HepG2 (cell line): ENCODE measurements around the gene PRXL2B. TPM values are rescaled to one million over a fixed set of nuclear protein-coding genes. Genes with fewer than 3 reads are reported as not detected.

Source experiments
- AGO1 ChIP-seq: fragments of 200-400 bp; formaldehyde crosslinking; IDR thresholded peaks from 2 replicates; pipeline ENCODE4 v1.6.1; 2017; ENCODE audit warnings: mild to moderate bottlenecking, low read depth, low read length, moderate library complexity; ENCODE audit not compliant: poor library complexity, severe bottlenecking
- EHMT2 ChIP-seq: fragments of 200-600 bp; sonication (generic); IDR thresholded peaks from 2 replicates; pipeline ENCODE4 v1.7.0; 2017; ENCODE audit warnings: antibody characterized with exemption, low read depth, low read length, borderline replicate concordance
- GATAD2A ChIP-seq: IDR thresholded peaks from 2 replicates; pipeline ENCODE4 v1.6.1; 2016
- HNRNPL ChIP-seq: fragments of 200-400 bp; formaldehyde crosslinking; IDR thresholded peaks from 2 replicates; pipeline ENCODE4 v1.6.1; 2017; ENCODE audit warnings: mild to moderate bottlenecking, low read depth, low read length
- NKX3-1 ChIP-seq: sonication (generic); formaldehyde crosslinking; IDR thresholded peaks from 2 replicates; pipeline ENCODE4 v1.5.0; 2020; ENCODE audit warnings: missing genetic modification reagents
- RAD51 ChIP-seq: fragments of 450-650 bp; IDR thresholded peaks from 2 replicates; pipeline ENCODE4 v1.6.1; 2016; ENCODE audit warnings: borderline replicate concordance
- RBM39 ChIP-seq: fragments of 200-400 bp; formaldehyde crosslinking; IDR thresholded peaks from one replicate; pipeline ENCODE4 v1.6.1; 2018; ENCODE audit warnings: antibody characterized with exemption, mild to moderate bottlenecking, low read depth, low read length; ENCODE audit not compliant: poor library complexity, severe bottlenecking
- REPIN1 ChIP-seq: sonication (generic); formaldehyde crosslinking; IDR thresholded peaks from 2 replicates; pipeline ENCODE4 v1.8.0; 2022; ENCODE audit warnings: missing genetic modification reagents, low read depth, mild to moderate bottlenecking, borderline replicate concordance
- SIN3B ChIP-seq: fragments of 150-350 bp; IDR thresholded peaks from 2 replicates; pipeline ENCODE4 v1.6.1; 2014; ENCODE audit warnings: low read length
- ZNF33B ChIP-seq: sonication (generic); formaldehyde crosslinking; IDR thresholded peaks from 2 replicates; pipeline ENCODE4 v1.5.1; 2020; ENCODE audit warnings: mild to moderate bottlenecking, missing genetic modification reagents
- ZNF441 ChIP-seq: sonication (generic); formaldehyde crosslinking; IDR thresholded peaks from 2 replicates; pipeline ENCODE4 v1.7.0; 2021; ENCODE audit warnings: missing genetic modification reagents, borderline replicate concordance
- ZNF644 ChIP-seq: IDR thresholded peaks from 2 replicates; pipeline ENCODE4 v1.6.1; 2016; ENCODE audit warnings: low read depth
- ZNF781 ChIP-seq: sonication (generic); formaldehyde crosslinking; IDR thresholded peaks from 2 replicates; pipeline ENCODE4 v1.5.1; 2020; ENCODE audit warnings: borderline replicate concordance, mild to moderate bottlenecking, missing genetic modification reagents; ENCODE audit errors: not compliant biosample characterization
- ZNF792 ChIP-seq: IDR thresholded peaks from 2 replicates; pipeline ENCODE4 v1.6.1; 2016
- polyA plus RNA-seq, 8 experiments: library from polyadenylated mRNA; depleted of rRNA in 3 of 8; stranded (reverse) in 7 of 8; unstranded in 1 of 8; fragments of >200 nt; fragmentation: Illumina TruSeq in 4 of 8; extraction: Trizol in 4 of 8; gene quantifications; 2 replicates each; pipeline versions ENCODE4 v1.2.1 to v1.2.3, GENCODE V29; 2011 to 2016; ENCODE audit warnings: low read depth in 4 of 8, missing spikeins in 1 of 8, mixed read lengths in 1 of 8; ENCODE audit not compliant: insufficient read depth in 1 of 8
- total RNA-seq, 5 experiments: library from RNA; depleted of rRNA; stranded (reverse); fragments of >200 nt; fragmentation: Illumina TruSeq; extraction: Trizol; gene quantifications; 2 replicates each; pipeline ENCODE4 v1.2.3, GENCODE V29; 2016; ENCODE audit warnings: low read depth in 1 of 5
- TF ChIP-seq, protein P1 (sequence below): sonication (generic); formaldehyde crosslinking; IDR thresholded peaks from 2 replicates; pipeline ENCODE4 v1.4.0; 2020; ENCODE audit warnings: missing genetic modification reagents
- TF ChIP-seq, protein P2 (sequence below), 2 experiments: IDR thresholded peaks; 2 replicates each; pipeline ENCODE4 v1.6.1; 2011 to 2012; ENCODE audit warnings: low read length in 2 of 2, borderline replicate concordance in 1 of 2, low read depth in 1 of 2, mild to moderate bottlenecking in 1 of 2, moderate library complexity in 1 of 2
- TF ChIP-seq, protein P3 (sequence below): sonication (generic); formaldehyde crosslinking; IDR thresholded peaks from 2 replicates; pipeline ENCODE4 v1.4.0; 2020; ENCODE audit warnings: mild to moderate bottlenecking, missing genetic modification reagents
- TF ChIP-seq, protein P4 (sequence below): sonication (generic); formaldehyde crosslinking; IDR thresholded peaks from 2 replicates; pipeline ENCODE4 v1.5.0; 2020; ENCODE audit warnings: mild to moderate bottlenecking, missing genetic modification reagents
- TF ChIP-seq, protein P5 (sequence below): sonication (generic); formaldehyde crosslinking; IDR thresholded peaks from 2 replicates; pipeline ENCODE4 v1.5.0; 2020; ENCODE audit warnings: missing genetic modification reagents
- TF ChIP-seq, protein P6 (sequence below): sonication (generic); formaldehyde crosslinking; IDR thresholded peaks from 2 replicates; pipeline ENCODE4 v1.8.1; 2023; ENCODE audit warnings: mild to moderate bottlenecking, missing genetic modification reagents, borderline replicate concordance

Gene PRXL2B
- total and polyA plus RNA-seq, 2 of the 13 experiments (the other 11 are each of a cell fraction or from before 2014, with no cell fraction given), result 16.8 to 22.1 TPM

DNA sequence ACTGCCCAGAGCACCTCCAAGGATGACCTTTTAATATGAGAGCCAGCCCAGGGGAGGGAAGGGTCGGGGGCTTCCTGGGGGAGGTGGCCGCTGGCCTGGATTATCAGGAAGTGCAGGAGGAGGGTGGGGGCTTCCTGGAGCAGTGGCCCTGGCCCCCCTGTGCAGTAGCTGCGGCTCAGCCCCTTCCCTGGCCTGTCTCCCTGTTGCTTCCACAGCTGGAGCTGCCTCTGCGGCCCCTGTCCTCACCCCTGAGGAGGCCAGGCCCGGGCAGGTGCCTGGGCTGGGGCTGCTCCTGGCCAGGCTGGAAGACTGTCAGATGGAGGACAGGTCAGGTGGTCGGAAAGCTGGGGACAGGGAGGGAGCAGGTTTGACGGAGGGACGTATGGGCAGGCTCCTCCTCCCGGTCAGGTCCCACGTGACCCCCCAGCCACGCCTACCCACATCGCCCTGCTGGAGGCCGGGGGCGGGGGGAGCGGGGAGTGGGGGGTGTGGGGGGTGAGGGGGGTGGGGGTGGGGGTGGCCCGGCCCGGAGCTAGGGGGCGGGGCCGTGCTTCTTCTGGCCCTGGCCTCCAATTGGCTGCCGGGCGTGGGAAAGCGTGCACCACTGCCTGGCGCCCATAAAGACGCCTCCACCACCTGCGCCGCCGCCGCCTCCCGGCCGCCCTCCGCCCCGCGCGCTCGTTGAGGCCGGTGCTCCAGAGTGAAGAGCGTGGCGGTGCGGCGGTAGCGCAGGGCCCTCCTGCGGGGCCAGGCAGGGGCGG, 40.6 kb upstream of the PRXL2B start (continued):
- TF ChIP-seq, protein P1, sequence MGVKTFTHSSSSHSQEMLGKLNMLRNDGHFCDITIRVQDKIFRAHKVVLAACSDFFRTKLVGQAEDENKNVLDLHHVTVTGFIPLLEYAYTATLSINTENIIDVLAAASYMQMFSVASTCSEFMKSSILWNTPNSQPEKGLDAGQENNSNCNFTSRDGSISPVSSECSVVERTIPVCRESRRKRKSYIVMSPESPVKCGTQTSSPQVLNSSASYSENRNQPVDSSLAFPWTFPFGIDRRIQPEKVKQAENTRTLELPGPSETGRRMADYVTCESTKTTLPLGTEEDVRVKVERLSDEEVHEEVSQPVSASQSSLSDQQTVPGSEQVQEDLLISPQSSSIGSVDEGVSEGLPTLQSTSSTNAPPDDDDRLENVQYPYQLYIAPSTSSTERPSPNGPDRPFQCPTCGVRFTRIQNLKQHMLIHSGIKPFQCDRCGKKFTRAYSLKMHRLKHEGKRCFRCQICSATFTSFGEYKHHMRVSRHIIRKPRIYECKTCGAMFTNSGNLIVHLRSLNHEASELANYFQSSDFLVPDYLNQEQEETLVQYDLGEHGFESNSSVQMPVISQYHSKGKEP (CRISPR knock-in tag), result no peak
- TF ChIP-seq ZNF33B (CRISPR knock-in tag), result no peak
- TF ChIP-seq ZNF792 (CRISPR knock-in tag), result no peak; the same call in 1 of the 2 replicates
- TF ChIP-seq HNRNPL, result no peak
- no peak for TF ChIP-seq ZNF644 (CRISPR knock-in tag)
- no peak for TF ChIP-seq NKX3-1 (CRISPR knock-in tag)
- TF ChIP-seq RAD51, result peak; percentile 80
- TF ChIP-seq RBM39, result no peak
- no peak for TF ChIP-seq GATAD2A (CRISPR knock-in tag)
- TF ChIP-seq, protein P2, sequence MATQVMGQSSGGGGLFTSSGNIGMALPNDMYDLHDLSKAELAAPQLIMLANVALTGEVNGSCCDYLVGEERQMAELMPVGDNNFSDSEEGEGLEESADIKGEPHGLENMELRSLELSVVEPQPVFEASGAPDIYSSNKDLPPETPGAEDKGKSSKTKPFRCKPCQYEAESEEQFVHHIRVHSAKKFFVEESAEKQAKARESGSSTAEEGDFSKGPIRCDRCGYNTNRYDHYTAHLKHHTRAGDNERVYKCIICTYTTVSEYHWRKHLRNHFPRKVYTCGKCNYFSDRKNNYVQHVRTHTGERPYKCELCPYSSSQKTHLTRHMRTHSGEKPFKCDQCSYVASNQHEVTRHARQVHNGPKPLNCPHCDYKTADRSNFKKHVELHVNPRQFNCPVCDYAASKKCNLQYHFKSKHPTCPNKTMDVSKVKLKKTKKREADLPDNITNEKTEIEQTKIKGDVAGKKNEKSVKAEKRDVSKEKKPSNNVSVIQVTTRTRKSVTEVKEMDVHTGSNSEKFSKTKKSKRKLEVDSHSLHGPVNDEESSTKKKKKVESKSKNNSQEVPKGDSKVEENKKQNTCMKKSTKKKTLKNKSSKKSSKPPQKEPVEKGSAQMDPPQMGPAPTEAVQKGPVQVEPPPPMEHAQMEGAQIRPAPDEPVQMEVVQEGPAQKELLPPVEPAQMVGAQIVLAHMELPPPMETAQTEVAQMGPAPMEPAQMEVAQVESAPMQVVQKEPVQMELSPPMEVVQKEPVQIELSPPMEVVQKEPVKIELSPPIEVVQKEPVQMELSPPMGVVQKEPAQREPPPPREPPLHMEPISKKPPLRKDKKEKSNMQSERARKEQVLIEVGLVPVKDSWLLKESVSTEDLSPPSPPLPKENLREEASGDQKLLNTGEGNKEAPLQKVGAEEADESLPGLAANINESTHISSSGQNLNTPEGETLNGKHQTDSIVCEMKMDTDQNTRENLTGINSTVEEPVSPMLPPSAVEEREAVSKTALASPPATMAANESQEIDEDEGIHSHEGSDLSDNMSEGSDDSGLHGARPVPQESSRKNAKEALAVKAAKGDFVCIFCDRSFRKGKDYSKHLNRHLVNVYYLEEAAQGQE (IDR thresholded peaks at IDR 0.05; ENCODE audit: borderline replicate concordance in 1 of 2, low read depth in 1 of 2, low read length in 2 of 2), result no peak
- TF ChIP-seq, protein P3, sequence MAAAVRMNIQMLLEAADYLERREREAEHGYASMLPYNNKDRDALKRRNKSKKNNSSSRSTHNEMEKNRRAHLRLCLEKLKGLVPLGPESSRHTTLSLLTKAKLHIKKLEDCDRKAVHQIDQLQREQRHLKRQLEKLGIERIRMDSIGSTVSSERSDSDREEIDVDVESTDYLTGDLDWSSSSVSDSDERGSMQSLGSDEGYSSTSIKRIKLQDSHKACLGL (CRISPR knock-in tag), result no peak
- TF ChIP-seq ZNF781 (CRISPR knock-in tag), result no peak
- no peak for TF ChIP-seq EHMT2
- TF ChIP-seq, protein P4, sequence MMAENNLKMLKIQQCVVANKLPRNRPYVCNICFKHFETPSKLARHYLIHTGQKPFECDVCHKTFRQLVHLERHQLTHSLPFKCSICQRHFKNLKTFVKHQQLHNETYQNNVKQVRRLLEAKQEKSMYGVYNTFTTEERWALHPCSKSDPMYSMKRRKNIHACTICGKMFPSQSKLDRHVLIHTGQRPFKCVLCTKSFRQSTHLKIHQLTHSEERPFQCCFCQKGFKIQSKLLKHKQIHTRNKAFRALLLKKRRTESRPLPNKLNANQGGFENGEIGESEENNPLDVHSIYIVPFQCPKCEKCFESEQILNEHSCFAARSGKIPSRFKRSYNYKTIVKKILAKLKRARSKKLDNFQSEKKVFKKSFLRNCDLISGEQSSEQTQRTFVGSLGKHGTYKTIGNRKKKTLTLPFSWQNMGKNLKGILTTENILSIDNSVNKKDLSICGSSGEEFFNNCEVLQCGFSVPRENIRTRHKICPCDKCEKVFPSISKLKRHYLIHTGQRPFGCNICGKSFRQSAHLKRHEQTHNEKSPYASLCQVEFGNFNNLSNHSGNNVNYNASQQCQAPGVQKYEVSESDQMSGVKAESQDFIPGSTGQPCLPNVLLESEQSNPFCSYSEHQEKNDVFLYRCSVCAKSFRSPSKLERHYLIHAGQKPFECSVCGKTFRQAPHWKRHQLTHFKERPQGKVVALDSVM (CRISPR knock-in tag), result no peak
- no peak; the same call in 1 of the 2 replicates for TF ChIP-seq REPIN1 (CRISPR knock-in tag)
- TF ChIP-seq, protein P5, sequence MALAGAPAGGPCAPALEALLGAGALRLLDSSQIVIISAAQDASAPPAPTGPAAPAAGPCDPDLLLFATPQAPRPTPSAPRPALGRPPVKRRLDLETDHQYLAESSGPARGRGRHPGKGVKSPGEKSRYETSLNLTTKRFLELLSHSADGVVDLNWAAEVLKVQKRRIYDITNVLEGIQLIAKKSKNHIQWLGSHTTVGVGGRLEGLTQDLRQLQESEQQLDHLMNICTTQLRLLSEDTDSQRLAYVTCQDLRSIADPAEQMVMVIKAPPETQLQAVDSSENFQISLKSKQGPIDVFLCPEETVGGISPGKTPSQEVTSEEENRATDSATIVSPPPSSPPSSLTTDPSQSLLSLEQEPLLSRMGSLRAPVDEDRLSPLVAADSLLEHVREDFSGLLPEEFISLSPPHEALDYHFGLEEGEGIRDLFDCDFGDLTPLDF (CRISPR knock-in tag), result no peak
- TF ChIP-seq SIN3B, result no peak
- no peak for TF ChIP-seq AGO1
- TF ChIP-seq ZNF441 (CRISPR knock-in tag), result no peak
- TF ChIP-seq, protein P6, sequence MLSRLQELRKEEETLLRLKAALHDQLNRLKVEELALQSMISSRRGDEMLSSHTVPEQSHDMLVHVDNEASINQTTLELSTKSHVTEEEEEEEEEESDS (CRISPR knock-in tag), result no peak
